Measurements from ENCODE around the gene GALNT14.

GRCh38 chr2:30989746-30990145 lies 148.5 kb downstream of the GALNT14 start:
- TF ChIP-seq CTCF (IDR thresholded peaks at IDR 0.05; ENCODE audit: borderline replicate concordance, extremely low read depth, low read length, poor library complexity, severe bottlenecking) = no peak
- no peak for TF ChIP-seq EZH2 (IDR thresholded peaks at IDR 0.05; ENCODE audit: borderline replicate concordance, low read depth, low read length, severe bottlenecking)
